Ovary (tissue), 3 donors: ENCODE results near the gene MYDGF.

Experiments
- EP300 ChIP-seq: sonication (generic); formaldehyde crosslinking; IDR thresholded peaks from one replicate; pipeline ENCODE4 v1.6.1; 2017; ENCODE audit warnings: antibody characterized with exemption
- TF ChIP-seq, protein P1 (sequence below), 3 donors: fragments of 450-650 bp in 2 of 3; fragments of 200-600 bp in 1 of 3; IDR thresholded peaks; one replicate each; pipeline versions ENCODE4 v1.5.1 to v1.8.0; 2016 to 2022; ENCODE audit warnings: antibody characterized with exemption in 3 of 3, mild to moderate bottlenecking in 1 of 3
- donor health status: DM: no; HTN: no; CAD: no.

DNA sequence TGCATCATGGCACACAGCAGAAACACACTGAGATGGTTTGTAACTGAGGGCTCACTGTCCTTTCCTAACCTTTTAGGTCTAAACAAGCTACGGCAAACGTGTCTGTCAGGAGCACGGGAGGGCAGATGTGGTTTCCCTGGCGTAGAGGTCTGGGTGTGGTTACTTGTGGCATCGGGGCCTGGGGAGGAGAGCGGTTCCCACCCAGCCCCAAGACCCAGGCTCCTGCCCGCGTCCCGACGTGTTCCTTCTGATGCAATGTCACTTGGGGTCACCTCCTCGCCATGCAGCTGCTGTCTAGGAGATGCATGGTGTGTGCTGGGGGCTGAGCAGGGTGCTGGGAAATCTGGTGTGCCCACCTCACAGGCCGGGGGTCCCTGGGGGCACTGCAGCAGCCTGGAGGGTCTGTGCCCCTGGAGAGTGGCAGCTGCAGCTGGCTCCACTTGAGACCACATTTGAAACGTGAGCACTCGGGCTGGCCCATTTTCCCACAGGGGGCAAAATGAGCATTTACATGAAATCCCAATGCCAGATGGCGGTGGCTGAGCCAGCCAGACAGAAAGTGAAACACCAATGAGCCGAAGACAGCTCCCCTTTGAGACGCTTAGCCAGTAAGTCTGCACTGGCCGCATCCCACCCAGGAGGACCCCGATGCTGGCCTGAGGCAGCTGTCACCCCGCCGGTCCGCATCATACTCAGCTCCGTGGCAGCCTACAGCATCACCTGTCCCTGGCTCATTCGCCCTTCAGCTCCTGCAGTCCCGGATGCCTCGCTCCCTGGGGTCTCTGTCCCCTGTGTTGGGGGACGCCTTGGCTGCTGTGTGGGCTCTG is 22.3 kb upstream of the MYDGF start:
- TF ChIP-seq EP300 = no peak
- TF ChIP-seq, protein P1, sequence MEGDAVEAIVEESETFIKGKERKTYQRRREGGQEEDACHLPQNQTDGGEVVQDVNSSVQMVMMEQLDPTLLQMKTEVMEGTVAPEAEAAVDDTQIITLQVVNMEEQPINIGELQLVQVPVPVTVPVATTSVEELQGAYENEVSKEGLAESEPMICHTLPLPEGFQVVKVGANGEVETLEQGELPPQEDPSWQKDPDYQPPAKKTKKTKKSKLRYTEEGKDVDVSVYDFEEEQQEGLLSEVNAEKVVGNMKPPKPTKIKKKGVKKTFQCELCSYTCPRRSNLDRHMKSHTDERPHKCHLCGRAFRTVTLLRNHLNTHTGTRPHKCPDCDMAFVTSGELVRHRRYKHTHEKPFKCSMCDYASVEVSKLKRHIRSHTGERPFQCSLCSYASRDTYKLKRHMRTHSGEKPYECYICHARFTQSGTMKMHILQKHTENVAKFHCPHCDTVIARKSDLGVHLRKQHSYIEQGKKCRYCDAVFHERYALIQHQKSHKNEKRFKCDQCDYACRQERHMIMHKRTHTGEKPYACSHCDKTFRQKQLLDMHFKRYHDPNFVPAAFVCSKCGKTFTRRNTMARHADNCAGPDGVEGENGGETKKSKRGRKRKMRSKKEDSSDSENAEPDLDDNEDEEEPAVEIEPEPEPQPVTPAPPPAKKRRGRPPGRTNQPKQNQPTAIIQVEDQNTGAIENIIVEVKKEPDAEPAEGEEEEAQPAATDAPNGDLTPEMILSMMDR (IDR thresholded peaks at IDR 0.05) = no peak
